HG03135 (cell line): ENCODE data around the gene NSA2.

Source experiments
- ATAC-seq: cut with Tn5 transposase; IDR thresholded peaks from one replicate; pipeline ENCODE4 v1.9.1; 2021; ENCODE audit warnings: mild to moderate bottlenecking, moderate library complexity; ENCODE audit not compliant: unreplicated experiment

The NSA2 gene

DNA sequence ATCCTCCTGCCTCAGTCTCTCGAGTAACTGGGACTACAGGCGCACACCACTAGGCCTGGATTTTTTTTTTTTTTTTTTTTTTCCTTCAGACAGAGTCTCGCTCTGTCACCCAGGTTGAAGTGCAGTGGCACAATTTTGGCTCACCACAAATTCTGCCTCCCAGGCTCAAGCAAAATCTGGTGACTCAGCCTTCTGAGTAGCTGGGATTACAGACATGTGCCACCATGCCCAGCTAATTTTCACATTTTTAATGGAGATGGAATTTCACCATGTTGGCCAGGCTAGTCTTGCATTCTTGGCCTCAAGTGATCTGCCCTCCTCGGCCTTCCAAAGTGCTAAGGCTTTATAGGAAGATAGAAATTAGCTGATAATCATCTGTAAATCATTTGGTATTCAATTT is 43.9 kb downstream of the NSA2 start:
- no peak for ATAC-seq

GRCh38 chr5:74816875-74817274 is 49.8 kb downstream of the NSA2 start:
- ATAC-seq = no peak

DNA sequence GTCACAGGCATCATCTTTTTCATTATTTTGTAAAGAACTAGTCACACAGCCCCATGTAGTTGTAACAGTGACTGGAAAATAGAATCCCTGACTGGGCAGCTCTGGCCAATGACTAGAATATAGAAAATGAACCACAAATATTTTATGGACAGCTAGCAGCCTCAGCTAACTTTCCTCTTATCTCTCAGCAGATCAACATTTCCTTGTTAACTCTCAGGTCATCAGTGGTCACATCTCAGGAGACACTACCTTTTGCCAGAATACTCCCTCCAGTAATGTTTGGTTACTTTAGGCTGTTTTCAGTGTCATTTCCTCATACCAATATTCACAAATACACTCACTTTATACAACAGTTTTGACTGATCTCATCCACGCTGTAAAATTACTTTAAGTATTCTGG is 55.2 kb downstream of the NSA2 start:
- ATAC-seq = no peak

DNA sequence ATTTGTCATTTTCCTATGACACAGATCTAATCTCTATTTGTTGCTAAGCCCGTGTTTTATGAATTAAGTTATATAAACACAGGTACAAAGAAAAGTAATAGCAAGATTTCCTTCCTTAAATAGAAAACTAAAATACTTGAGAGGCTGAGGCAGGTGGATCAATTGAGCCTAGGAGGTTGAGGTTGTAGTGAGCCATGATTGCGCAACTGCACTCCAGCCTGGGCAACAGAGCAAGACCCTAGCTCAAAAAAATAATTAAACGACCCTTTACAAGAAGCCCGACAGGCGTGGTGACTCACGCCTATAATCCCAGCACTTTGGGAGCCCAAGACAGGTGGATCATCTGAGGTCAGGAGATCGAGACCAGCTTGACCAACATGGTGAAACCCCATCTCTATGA is 62.4 kb downstream of the NSA2 start:
- no peak for ATAC-seq
